OCI-LY1 (cell line): ENCODE measurements around the gene PMEPA1.

Experiments used
- H2AFZ ChIP-seq: fragments of 200-600 bp; sonication (generic), shearing (Covaris generic); 2 replicates; pipeline ENCODE4 v1.6.0; 2014; ENCODE audit warnings: antibody characterized with exemption, mild to moderate bottlenecking, low read length
- H3F3A ChIP-seq: fragments of 200-600 bp; sonication (generic), shearing (Covaris generic); 2 replicates; pipeline ENCODE4 v1.6.0; 2014; ENCODE audit warnings: mild to moderate bottlenecking, antibody characterized with exemption, low read length, moderate library complexity; ENCODE audit not compliant: insufficient read depth
- H3K27ac ChIP-seq: fragments of 200-600 bp; sonication (generic); 2 replicates; pipeline ENCODE4 v1.5.1; 2014; ENCODE audit warnings: low read length, mixed run types, mild to moderate bottlenecking, low read depth; ENCODE audit not compliant: poor library complexity, severe bottlenecking
- H3K27me3 ChIP-seq: fragments of 200-600 bp; sonication (generic); 2 replicates; pipeline ENCODE4 v1.6.0; 2014; ENCODE audit warnings: antibody characterized with exemption, mild to moderate bottlenecking, low read length, moderate library complexity; ENCODE audit not compliant: insufficient read depth
- H3K36me3 ChIP-seq: fragments of 200-600 bp; sonication (generic); 2 replicates; pipeline ENCODE4 v1.6.1; 2014; ENCODE audit warnings: mild to moderate bottlenecking, antibody characterized with exemption, low read length, moderate library complexity, mixed read lengths; ENCODE audit not compliant: insufficient read depth
- H3K4me1 ChIP-seq: fragments of 200-600 bp; sonication (generic); 2 replicates; pipeline ENCODE4 v1.5.1; 2014; ENCODE audit warnings: mild to moderate bottlenecking, low read length, moderate library complexity; ENCODE audit not compliant: insufficient read depth, severe bottlenecking
- H3K4me2 ChIP-seq: fragments of 200-600 bp; sonication (generic), shearing (Covaris generic); 2 replicates; pipeline ENCODE4 v1.6.1; 2014; ENCODE audit warnings: low read length
- H3K4me3 ChIP-seq: fragments of 200-600 bp; sonication (generic); 2 replicates; pipeline ENCODE4 v1.5.1; 2014; ENCODE audit warnings: low read length, low read depth, mild to moderate bottlenecking, mixed read lengths; ENCODE audit not compliant: poor library complexity, severe bottlenecking
- H3K79me2 ChIP-seq: fragments of 200-600 bp; shearing (Covaris generic); 2 replicates; pipeline ENCODE4 v1.6.1; 2016; ENCODE audit warnings: mixed run types, low read length, mixed read lengths; ENCODE audit not compliant: insufficient read depth
- H3K9ac ChIP-seq: fragments of 200-600 bp; sonication (generic), shearing (Covaris generic); 2 replicates; pipeline ENCODE4 v1.6.1; 2014; ENCODE audit warnings: mild to moderate bottlenecking, low read length, mixed read lengths
- H3K9me2 ChIP-seq: fragments of 200-600 bp; sonication (generic), shearing (Covaris generic); 2 replicates; pipeline ENCODE4 v1.6.1; 2014; ENCODE audit warnings: low read depth, mild to moderate bottlenecking, low read length, mixed read lengths
- H3K9me3 ChIP-seq: fragments of 200-600 bp; shearing (Covaris generic); 2 replicates; pipeline ENCODE4 v1.6.1; 2014; ENCODE audit warnings: low read length, mixed read lengths
- H4K20me1 ChIP-seq: fragments of 200-600 bp; sonication (generic), shearing (Covaris generic); 2 replicates; pipeline ENCODE4 v1.6.0; 2016; ENCODE audit warnings: mild to moderate bottlenecking, low read length; ENCODE audit not compliant: insufficient read depth
- CTCF ChIP-seq: fragments of 200-600 bp; sonication (generic), shearing (Covaris generic); IDR thresholded peaks from 2 replicates; pipeline ENCODE4 v1.5.1; 2017; ENCODE audit warnings: mild to moderate bottlenecking, antibody characterized with exemption, low read length, moderate library complexity, mixed read lengths
- EZH2 ChIP-seq: fragments of 200-600 bp; sonication (generic), shearing (Covaris generic); IDR thresholded peaks from 2 replicates; pipeline ENCODE4 v1.8.0; 2017; ENCODE audit warnings: borderline replicate concordance, mixed run types, mild to moderate bottlenecking, antibody characterized with exemption, low read length, moderate library complexity, mixed read lengths

The PMEPA1 gene

GRCh38 chr20:57664924-57665588 lies 44.8 kb downstream of the PMEPA1 start:
- no peaks in the 10 kb centered on the region for H3K9me3 ChIP-seq
- H3K27me3 ChIP-seq = peaks cover 10% of the 10 kb centered on the region; the same call in 1 of the 2 replicates
- H3K4me1 ChIP-seq = no peaks in the 10 kb centered on the region
- H3K27ac ChIP-seq = no peak overlapping the region
- no peaks in the 10 kb centered on the region for H3K9me2 ChIP-seq
- no peak overlapping the region for H3K4me3 ChIP-seq
- H3K36me3 ChIP-seq = no peaks in the 10 kb centered on the region
- H3F3A ChIP-seq = no peaks in the 10 kb centered on the region
- no peaks in the 10 kb centered on the region for H3K79me2 ChIP-seq
- no peak overlapping the region for H3K9ac ChIP-seq
- TF ChIP-seq EZH2 (no peak), CTCF (no peak)
- no peak overlapping the region for H3K4me2 ChIP-seq
- H4K20me1 ChIP-seq = no peaks in the 10 kb centered on the region
- no peak overlapping the region for H2AFZ ChIP-seq

DNA sequence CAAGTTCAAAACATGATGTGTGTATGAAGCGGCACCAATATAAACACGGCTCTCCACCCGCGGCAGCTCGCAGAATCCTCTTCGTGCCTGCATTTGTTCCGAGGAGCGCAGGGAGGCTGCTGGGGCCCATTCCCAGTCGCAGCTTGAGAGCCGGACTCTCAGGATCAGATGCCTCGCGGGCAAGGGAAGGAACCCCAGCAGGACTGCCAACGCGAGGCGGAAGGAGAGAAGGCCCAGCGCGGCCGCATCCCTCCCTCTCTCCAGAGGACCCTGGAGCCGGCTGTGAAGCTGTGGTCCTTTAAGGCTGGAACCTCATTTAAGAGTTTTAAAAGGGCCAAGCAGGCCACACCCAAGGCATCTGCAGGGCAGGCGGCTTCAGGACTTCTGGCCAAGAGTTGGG lies 45.3 kb downstream of the PMEPA1 start:
- no peak overlapping the region for H2AFZ ChIP-seq
- TF ChIP-seq EZH2 = no peak
- no peak for TF ChIP-seq CTCF
- H3K4me3 ChIP-seq = no peak overlapping the region
- H3K4me2 ChIP-seq = no peak overlapping the region
- H3K9me3 ChIP-seq = no peaks in the 10 kb centered on the region
- peaks cover 10% of the 10 kb centered on the region; the same call in 1 of the 2 replicates for H3K27me3 ChIP-seq
- H3K79me2 ChIP-seq = no peaks in the 10 kb centered on the region
- H3K9ac ChIP-seq = no peak overlapping the region
- H3K36me3 ChIP-seq = no peaks in the 10 kb centered on the region
- H3K4me1 ChIP-seq = no peaks in the 10 kb centered on the region
- H3F3A ChIP-seq = no peaks in the 10 kb centered on the region
- no peaks in the 10 kb centered on the region for H4K20me1 ChIP-seq
- no peaks in the 10 kb centered on the region for H3K9me2 ChIP-seq
- no peak overlapping the region for H3K27ac ChIP-seq

DNA sequence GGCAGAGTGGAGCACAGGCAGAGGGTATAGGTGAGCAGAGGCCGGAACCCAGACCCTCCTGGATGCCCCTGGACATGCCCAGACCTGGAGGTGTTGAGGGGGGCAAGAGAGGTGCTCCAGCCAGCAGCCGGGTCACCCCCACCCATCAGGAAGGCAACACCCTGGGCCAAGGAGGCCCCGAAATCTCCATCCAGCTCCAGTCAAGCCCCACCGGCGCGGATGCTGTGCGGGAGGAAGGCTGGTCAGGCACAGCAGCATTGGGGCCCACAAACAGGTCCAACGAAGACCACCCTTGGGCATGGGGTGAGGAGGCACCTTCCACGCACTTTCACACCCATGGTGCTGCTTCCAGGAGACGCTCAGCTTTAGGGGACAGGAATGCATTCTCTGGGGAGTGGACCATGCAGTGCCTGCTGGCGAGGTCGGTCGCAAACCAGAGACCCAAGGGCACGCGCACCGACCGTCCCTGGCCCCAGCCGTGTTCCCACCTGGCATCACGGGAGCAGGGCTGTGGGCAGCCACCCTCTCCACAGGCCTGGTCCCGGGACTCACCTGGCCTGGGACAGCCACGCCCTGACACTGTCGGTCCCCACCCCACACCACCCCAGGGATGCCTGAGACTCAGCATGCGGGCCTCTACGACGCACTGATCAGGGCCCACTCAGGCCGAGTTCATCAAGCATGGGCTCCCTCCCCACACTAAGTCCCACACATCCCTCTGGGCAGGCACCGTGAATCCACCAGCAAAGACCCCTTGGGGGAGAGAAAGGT lies 45.9 kb downstream of the PMEPA1 start:
- Histone ChIP-seq H3K4me2 (no peak overlapping the region), H3K36me3 (no peaks in the 10 kb centered on the region), H3K4me3 (no peak overlapping the region), H3K27ac (no peak overlapping the region), H2AFZ (no peak overlapping the region), H3K9me2 (no peaks in the 10 kb centered on the region), H3K79me2 (no peaks in the 10 kb centered on the region), H4K20me1 (no peaks in the 10 kb centered on the region), H3F3A (no peaks in the 10 kb centered on the region), H3K4me1 (no peaks in the 10 kb centered on the region), H3K9ac (no peak overlapping the region), H3K9me3 (no peaks in the 10 kb centered on the region), H3K27me3 (peaks cover 10% of the 10 kb centered on the region; the same call in 1 of the 2 replicates)
- TF ChIP-seq CTCF (no peak), EZH2 (no peak)
